ENCODE measurements around the gene BRD3OS. TPM values are rescaled to one million over a fixed set of nuclear protein-coding genes. Genes with fewer than 3 reads are reported as not detected.

BRD3OS gene
- 14.1 to 19.5 TPM (median 19.1 TPM) in 5 replicates for total RNA-seq (2022; extraction: Qiagen RNA extraction; ENCODE audit: low read depth)

GRCh38 chr9:134024828-134025605, at the start of gene BRD3OS:
Gene BRD3OS (plus strand): TSS chr9:134025481. CDS start chr9:134026748, 1,267 bp downstream.

GRCh38 chr9:133991964-133992779, 33.1 kb upstream of the BRD3OS start, which contains the start of gene VAV2:
Gene VAV2 (minus strand): TSS chr9:133992324. CDS start chr9:133992278, 46 bp downstream.

GRCh38 chr9:134067904-134068743, 42.8 kb downstream of the BRD3OS start, which contains the start of gene BRD3:
Gene BRD3 (minus strand): TSS chr9:134068026. CDS start chr9:134053477, 14,549 bp downstream.

Other genes with a start within 250 kb of the BRD3OS start
- 34.1 to 43.9 TPM (median 39.8 TPM) in 5 replicates for gene VAV2, start 33.2 kb upstream of the BRD3OS start, total RNA-seq (2022; extraction: Qiagen RNA extraction; ENCODE audit: low read depth)
- 11.8 to 20.3 TPM (median 18.1 TPM) in 5 replicates for gene BRD3, start 42.5 kb downstream of the BRD3OS start, total RNA-seq (2022; extraction: Qiagen RNA extraction; ENCODE audit: low read depth)
- gene WDR5, start 110.6 kb downstream of the BRD3OS start, total RNA-seq (2022; extraction: Qiagen RNA extraction; ENCODE audit: low read depth) = 50.7 to 64.1 TPM (median 63.2 TPM) in 5 replicates
- not detected in 5 replicates for gene RNU6ATAC, start 139.1 kb downstream of the BRD3OS start, total RNA-seq (2022; extraction: Qiagen RNA extraction; ENCODE audit: low read depth)